HG03460 (cell line): ENCODE results near the gene TOMM40.
A peak's percentile ranks its signal among the peaks of the same experiment; 100 is the strongest.
"Not testable (repeated sequence)": the region's sequence is repeated elsewhere in the genome, so short reads cannot be mapped to it uniquely, and the experiment has no call there.

Source experiments
- ATAC-seq: cut with Tn5 transposase; IDR thresholded peaks from one replicate; pipeline ENCODE4 v1.9.1; 2021; ENCODE audit not compliant: unreplicated experiment

The TOMM40 gene

GRCh38 chr19:44891016-44891882, at the start of gene TOMM40:
Gene TOMM40 (plus strand): TSS chr19:44891254. CDS start chr19:44891416, 162 bp downstream.
- ATAC-seq: peak; percentile 59

- ATAC-seq: no peak
Measured at GRCh38 chr19:44845286-44845611, 45.8 kb upstream of the TOMM40 start.

GRCh38 chr19:44845612-44846454, 45.2 kb upstream of the TOMM40 start, which contains the start of gene NECTIN2:
Gene NECTIN2 (plus strand): TSS chr19:44846297. CDS start chr19:44846526, 229 bp downstream.
- ATAC-seq: no peak

GRCh38 chr19:44846455-44847143, 44.5 kb upstream of the TOMM40 start:
- no peak for ATAC-seq

DNA sequence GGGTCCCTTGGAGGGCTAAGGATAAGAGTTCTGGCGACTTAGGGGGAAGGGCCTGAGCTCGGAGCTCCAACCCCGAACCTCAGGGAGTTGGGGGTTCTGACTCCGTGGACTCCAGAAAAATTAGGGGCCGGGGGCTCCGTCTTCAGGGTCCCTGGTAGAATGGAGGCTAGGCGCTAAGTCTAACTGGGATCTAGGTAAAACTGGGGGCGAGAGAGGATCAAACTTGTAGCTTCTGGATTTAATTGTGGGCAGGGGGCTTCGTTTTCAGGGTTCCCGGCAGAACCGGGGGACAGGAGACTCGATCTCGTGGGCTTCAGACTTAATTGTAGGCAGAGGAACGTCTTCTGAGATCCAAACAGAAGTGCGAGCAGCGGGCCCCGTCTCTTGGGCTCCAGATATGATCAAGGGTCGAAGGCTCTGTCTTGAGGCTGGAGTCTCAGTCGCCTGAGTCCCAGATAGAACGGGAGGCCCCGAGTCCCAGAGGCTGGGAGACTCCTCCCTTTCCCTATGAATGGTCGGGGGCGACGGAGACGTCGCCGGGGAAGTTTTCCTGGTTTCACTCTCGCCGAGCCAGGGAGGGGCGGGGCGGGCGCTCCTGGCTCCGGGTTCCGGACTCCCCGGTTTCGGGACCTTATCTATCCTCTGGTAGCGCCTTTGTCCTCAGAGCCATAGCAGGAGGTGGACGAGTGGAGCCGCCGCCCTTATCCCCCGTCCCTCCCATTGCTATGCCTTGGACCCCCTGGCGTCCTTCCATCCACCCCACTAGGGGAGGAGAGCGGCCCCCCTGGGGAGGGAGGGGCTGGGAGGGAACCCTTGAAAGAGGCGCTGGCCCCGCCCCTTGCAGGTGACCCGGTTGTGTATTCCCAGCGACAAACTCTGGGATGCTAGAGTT, 43.7 kb upstream of the TOMM40 start:
- no peak for ATAC-seq

DNA sequence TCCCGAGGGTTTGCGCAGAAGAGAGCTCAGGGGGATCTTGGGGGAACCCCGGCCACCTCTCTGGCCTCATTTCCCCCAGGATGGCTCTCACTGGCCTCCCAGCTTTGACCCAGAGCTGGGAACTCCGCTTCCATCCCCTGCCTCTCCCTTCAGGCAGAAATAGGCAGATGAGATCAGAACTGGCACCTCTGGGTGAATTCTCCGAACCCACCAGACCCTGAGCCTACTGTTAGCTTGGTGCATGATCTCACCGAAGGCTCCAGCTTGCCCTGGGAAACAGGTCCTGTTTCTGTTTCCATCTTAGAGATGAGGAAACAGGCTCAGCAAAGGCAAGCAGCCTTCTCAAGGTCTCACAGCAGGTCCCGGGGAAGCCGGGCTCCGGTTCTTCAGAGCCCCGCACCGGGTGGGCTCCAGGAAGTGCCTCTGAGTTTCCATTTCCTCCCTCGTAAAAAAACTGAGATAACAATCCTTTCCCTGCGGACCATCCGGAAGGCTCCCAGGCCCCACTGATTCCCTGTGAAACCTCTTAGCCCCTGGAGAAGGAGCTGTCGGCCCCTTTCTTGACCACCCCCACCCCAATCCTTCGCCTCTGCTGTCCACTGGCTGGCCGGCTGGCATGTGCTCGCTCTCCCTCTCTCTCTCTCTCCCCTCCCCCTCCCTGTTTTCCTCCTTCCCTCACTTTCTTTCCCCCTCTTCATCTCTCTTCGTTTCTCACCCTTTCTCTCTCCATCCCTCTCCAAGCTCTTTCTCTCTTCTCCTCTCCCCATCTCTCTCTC, 42.8 kb upstream of the TOMM40 start:
- ATAC-seq: no peak

DNA sequence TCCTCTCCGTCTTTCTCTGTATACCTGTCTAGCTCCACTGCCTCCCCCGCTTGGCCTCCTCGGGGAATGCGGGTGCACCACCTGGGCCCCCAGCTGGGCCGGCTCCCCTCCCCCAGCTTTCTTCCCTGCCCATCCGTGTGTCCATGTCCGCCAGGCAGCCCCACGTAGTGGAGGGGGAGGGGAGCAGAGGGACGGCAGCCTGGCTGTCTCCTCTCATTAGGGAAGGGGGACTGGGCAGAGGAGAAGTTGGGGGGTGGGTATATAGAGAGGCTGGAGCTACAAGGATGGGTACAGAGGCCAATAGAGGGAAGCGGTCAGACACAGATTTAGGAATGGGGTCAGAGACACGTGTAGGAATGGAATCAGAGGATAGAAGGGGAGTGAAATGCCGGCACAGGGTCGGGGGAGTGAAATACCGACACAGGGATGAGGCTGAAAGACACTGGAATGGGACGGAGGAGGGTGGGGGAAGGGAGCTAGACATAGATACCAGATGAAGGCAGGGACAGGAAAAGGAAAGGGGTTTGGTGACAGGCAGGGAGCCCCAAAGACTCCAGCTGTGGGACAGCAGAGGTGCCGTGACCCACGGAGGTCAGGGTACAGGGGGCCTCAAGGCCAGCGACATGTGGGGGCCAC, 42.1 kb upstream of the TOMM40 start:
- no peak for ATAC-seq

DNA sequence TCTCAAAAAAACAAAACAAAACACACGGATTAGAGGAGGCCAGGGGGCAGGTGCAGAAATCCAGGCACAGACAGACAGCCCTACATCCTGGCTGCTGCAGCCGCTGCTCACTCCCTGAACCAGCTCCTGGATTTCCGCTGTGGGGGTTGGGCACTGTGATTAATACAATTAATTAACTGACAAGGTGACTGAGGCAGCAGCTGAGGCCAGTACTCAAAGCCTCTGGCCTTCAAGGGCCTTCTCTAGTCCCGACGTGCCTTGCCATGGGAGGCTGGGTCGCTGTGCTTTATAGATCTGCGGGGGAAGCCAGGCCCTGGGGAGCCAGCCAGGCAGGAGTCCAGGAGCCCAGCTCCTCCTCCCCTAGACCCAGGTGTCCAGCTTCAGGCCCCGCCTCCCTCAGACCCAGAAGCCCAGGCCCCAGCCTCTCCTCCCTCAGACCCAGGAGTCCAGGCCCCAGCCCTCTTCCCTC, 40.4 kb upstream of the TOMM40 start:
- ATAC-seq: no peak

DNA sequence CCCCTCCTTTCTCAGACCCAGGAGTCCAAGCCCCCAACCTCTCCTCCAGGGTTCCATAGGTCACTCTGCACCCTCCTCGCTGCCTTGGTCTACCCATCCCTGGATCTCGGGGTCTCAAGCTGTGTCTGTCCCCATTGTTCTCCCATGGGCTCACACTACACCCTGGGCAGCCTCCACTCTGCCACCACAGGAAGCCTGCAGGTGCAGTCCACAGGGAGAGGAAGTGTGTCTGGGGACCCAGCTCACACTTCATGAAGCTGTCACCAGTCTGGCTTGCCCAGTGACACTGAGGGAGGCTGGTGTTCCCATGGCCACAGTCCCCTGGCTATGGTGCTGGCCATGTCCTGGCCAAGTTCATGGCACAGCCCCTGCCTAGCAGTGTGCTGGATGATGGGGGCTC, 39.6 kb upstream of the TOMM40 start:
- ATAC-seq: no peak

DNA sequence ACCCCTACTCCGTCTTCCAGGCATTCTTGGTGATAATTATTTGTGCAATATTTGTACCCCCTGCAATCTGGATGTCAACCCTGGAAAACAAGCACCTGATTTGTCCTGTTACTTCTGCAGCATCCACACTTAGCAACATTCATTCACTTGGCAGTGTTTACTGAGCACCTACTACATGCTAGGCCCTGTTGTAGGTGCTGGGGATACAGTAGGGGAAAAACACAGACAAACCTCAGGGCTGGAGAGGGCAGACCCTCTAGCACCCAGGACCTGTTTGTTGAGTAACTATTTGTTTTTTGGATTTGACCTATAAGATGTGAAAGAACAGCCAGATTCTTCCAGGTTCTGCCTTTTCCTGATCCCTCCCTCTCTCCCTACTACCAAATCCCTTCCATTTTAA, 35.4 kb upstream of the TOMM40 start:
- no peak for ATAC-seq

DNA sequence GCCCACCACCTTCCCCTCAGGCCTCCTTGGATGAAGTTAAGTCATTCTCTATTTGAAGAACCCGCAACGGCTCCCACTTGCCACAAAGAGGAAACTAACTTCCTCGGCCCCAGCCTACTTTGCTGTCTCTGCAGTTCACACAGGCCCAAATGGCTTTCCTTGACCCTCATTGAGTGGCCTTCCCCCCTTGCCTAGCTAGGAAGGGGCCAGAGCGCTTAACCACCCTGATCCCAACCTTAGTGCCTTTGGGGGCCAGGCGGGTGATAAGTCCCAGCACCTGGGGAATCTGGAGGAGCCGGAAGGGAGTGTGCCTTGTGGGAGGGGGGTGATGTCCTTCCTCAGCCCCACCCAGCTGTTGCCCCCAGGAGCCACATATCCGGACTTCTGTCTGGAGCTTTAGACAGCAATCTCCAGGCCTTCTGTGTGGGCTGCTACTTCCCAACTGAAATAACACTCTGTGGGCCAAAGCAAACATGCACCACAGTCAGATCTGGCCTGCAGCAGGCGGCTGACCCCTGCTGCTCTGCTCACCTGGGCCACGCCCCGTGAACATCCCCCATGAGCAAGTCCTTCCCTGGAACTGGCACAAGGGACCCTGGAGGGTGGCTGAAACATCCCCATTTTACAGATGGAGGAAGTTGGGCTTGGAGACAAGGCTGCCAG, 34.5 kb upstream of the TOMM40 start:
- ATAC-seq: no peak

DNA sequence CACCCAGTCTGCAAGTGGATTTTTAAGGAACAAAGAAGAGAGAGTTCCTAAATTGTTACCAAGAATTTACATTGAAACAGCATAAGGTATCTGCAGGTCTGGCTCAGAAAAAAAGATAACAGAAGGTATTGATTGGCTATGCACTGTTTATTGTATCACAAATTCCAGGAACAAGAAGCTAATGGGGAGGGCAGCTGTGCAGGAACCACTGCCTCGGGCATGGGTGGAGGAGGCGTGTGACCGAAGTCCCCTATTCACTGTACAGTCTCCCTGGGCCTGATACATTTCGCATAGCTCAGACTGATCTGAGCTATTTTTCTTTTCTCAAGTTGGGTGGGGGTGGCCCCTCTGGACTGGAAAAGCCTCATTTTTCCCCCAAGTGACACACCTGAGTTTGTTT, 33.2 kb upstream of the TOMM40 start:
- ATAC-seq: no peak

- ATAC-seq: not testable (repeated sequence)
Measured at GRCh38 chr19:44861576-44861975, 29.5 kb upstream of the TOMM40 start.

DNA sequence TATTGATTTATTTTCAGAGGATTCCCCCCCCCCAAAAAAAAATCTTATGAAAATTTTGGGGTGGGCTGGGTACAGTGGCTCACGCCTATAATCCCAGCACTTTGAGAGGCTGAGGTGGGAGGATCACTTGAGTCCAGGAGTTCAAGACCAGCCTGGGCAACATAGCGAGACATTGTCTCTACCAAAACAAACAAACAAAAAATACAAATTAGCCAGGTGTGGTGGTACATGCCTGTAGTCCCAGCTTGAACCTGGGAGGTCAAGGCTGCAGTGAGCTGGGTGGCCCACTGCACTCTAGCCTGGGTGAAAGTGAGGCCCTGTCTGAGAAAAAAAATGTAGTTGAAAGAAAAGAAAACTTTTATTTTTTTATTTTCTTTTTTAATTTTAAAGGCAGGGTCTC, 27.1 kb upstream of the TOMM40 start:
- ATAC-seq: no peak

DNA sequence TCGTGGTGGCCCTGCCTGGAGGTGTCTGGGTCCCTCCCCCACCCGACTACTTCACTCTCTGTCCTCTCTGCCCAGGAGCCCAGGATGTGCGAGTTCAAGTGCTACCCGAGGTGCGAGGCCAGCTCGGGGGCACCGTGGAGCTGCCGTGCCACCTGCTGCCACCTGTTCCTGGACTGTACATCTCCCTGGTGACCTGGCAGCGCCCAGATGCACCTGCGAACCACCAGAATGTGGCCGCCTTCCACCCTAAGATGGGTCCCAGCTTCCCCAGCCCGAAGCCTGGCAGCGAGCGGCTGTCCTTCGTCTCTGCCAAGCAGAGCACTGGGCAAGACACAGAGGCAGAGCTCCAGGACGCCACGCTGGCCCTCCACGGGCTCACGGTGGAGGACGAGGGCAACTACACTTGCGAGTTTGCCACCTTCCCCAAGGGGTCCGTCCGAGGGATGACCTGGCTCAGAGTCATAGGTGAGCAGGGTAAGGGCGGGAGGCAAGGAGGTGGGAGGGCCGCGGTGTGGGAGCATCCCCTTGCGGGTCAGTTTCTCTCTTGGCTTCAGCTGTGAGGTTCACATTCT, 25.8 kb upstream of the TOMM40 start:
- no peak for ATAC-seq

DNA sequence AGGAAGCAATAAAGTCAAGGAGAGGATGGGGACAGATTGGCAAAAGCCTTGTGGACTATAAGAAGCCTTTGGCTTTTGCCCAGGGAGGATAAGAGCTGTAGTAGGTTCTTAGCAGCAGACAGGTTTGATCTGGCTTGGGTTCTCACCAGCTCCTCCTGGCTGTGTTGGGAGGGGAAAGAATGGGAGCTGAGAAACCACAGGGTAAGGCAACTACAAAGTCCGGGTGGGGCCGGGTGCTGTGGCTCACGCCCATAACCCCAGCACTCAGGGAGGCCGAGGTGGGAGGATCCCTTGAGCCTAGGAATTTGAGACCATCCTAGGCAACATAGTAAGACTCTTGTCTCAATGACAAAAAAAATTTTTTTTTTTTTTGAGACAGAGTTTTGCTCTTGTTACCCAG, 24.4 kb upstream of the TOMM40 start:
- ATAC-seq: no peak

GRCh38 chr19:44867578-44867977, 23.5 kb upstream of the TOMM40 start:
- no peak for ATAC-seq

DNA sequence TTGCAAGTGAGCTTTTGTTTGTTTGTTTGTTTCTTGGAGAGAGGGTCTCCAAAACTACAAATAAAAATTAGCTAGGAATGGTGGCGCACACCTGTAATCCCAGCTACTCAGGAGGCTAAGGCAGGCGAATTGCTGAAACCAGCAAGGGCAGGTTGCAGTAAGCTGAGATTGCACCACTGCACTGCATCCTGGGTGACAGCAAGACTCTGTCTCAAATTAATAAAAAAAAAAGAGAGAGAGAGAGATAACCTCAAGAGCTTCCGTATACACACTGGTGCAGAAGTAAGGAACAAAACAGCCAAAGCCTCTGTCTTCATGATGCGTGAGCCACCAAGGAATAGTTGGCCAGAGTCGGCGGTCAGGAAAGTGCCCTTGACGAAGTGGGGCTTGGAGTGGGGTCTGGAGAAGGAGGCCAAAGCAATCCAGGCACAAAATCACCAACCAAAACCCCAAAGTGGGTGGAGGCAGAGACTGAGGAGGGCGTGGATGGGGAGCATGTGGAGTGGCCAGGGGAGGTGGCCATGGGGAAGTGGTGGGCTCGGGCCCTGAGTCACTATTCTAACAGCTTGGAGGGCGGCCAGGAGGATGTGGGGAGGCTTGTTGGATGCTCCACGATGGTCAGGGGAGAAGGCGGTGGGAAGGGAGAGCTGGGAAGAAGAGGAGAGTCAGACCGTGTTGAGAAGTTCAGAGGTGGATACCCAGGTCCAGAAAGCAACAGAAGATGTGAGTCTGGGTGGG, 21.2 kb upstream of the TOMM40 start:
- ATAC-seq: no peak
